HCT116 (cell line): ENCODE measurements around the gene PHACTR1. TPM values are rescaled to one million over a fixed set of nuclear protein-coding genes. Genes with fewer than 3 reads are reported as not detected.

ENCODE experiments used
- ATAC-seq: fragments of 200-7000 bp; cut with Tn5 transposase; 2 replicates; pipeline ENCODE4 v1.9.1; 2020; ENCODE audit warnings: mild to moderate bottlenecking, moderate library complexity
- BruUV-seq: library from RNA; stranded (reverse); fragments of 400-500 nt; replicated peaks from 2 replicates; lab custom pipeline; 2021; lab: Mats Ljungman, UMichigan
- CTCF ChIA-PET: fragments of 300-600 bp; sonication (Branson Sonifier 250); formaldehyde crosslinking; loops from one replicate; lab custom pipeline; 2021; ENCODE audit warnings: antibody characterized with exemption; lab: Charles Lee
- POLR2A ChIA-PET: fragments of 300-600, 350-600 bp; sonication (Branson Sonifier 250); formaldehyde crosslinking; loops from one replicate; lab custom pipeline; 2021; ENCODE audit warnings: antibody characterized with exemption; lab: Charles Lee
- RAD21 ChIA-PET, 2 experiments: fragments of 300-600 bp; sonication (Branson Sonifier 250); formaldehyde crosslinking; loops; one replicate each; lab custom pipeline; 2023; ENCODE audit warnings: low total read pairs in 2 of 2; ENCODE audit not compliant: uncharacterized antibody in 2 of 2, unreplicated experiment in 2 of 2, low non-redundant PET in 1 of 2; lab: Charles Lee
- DNase-seq: peaks from one replicate; pipeline ENCODE4 v3.0.0-alpha.2; 2010; ENCODE audit warnings: low read depth, low spot score
- H2AFZ ChIP-seq: fragments of 200-600 bp; shearing (Covaris generic), sonication (generic); 2 replicates; pipeline ENCODE4 v1.6.1; 2017; ENCODE audit warnings: low read depth, mixed run types, mixed read lengths, antibody characterized with exemption, low read length; ENCODE audit not compliant: poor library complexity, severe bottlenecking
- H3K27ac ChIP-seq: 2 replicates; pipeline ENCODE4 v1.5.1; 2012; ENCODE audit warnings: low read depth, low read length
- H3K27me3 ChIP-seq: fragments of 200-600 bp; sonication (generic); 2 replicates; pipeline ENCODE4 v1.6.1; 2016; ENCODE audit warnings: mixed run types, low read length, mixed read lengths; ENCODE audit not compliant: insufficient read depth
- H3K36me3 ChIP-seq, 2 experiments: fragments of 200-500 bp in 1 of 2; fragments of 200-600 bp in 1 of 2; sonication (Bioruptor generic) in 1 of 2; sonication (generic) in 1 of 2; 2 replicates each; pipeline versions ENCODE4 v1.5.1 to v1.6.1; 2014 to 2016; ENCODE audit warnings: low read length in 2 of 2, inconsistent platforms in 1 of 2, mixed read lengths in 1 of 2, mixed run types in 1 of 2; ENCODE audit not compliant: insufficient read depth in 2 of 2, control insufficient read depth in 1 of 2
- H3K4me1 ChIP-seq, 2 experiments: fragments of 200-600 bp in 1 of 2; sonication (generic) in 1 of 2; 2 replicates each; pipeline versions ENCODE4 v1.5.1 to v1.6.1; 2012 to 2017; ENCODE audit warnings: low read length in 2 of 2, inconsistent platforms in 1 of 2, mild to moderate bottlenecking in 1 of 2, mixed read lengths in 1 of 2, mixed run types in 1 of 2, moderate library complexity in 1 of 2; ENCODE audit not compliant: insufficient read depth in 2 of 2, control insufficient read depth in 1 of 2
- H3K4me2 ChIP-seq: fragments of 200-600 bp; sonication (generic); 2 replicates; pipeline ENCODE4 v1.6.1; 2017; ENCODE audit warnings: mixed run types, low read length, mixed read lengths
- H3K4me3 ChIP-seq, 2 experiments: fragments of 200-600 bp in 1 of 2; sonication (generic) in 1 of 2; replicated peaks in 1 of 2; 2 replicates each; pipeline ENCODE4 v1.5.1; 2011 to 2016; ENCODE audit warnings: low read length in 2 of 2, control low read depth in 1 of 2, low read depth in 1 of 2, mild to moderate bottlenecking in 1 of 2, mixed read lengths in 1 of 2, mixed run types in 1 of 2
- H3K79me2 ChIP-seq: fragments of 200-600 bp; sonication (generic); 2 replicates; pipeline ENCODE4 v1.6.1; 2017; ENCODE audit warnings: mild to moderate bottlenecking, mixed run types, low read length, moderate library complexity, mixed read lengths; ENCODE audit not compliant: insufficient read depth
- H3K9ac ChIP-seq: fragments of 200-600 bp; sonication (generic); 2 replicates; pipeline ENCODE4 v1.6.1; 2016; ENCODE audit warnings: low read length, mixed read lengths
- H3K9me2 ChIP-seq: fragments of 200-600 bp; sonication (generic), shearing (Covaris generic); 2 replicates; pipeline ENCODE4 v1.6.1; 2017; ENCODE audit warnings: mixed run types, mild to moderate bottlenecking, moderate library complexity; ENCODE audit not compliant: insufficient read depth
- H3K9me3 ChIP-seq, 2 experiments: fragments of 200-500 bp in 1 of 2; fragments of 200-600 bp in 1 of 2; sonication (Bioruptor generic) in 1 of 2; sonication (generic) in 1 of 2; 2 replicates each; pipeline ENCODE4 v1.6.1; 2014 to 2017; ENCODE audit warnings: low read length in 2 of 2, mixed read lengths in 2 of 2, inconsistent platforms in 1 of 2, low read depth in 1 of 2, mild to moderate bottlenecking in 1 of 2, mixed run types in 1 of 2, moderate library complexity in 1 of 2; ENCODE audit not compliant: control insufficient read depth in 1 of 2, insufficient read depth in 1 of 2
- H4K20me1 ChIP-seq: fragments of 200-600 bp; sonication (generic), shearing (Covaris generic); 2 replicates; pipeline ENCODE4 v1.6.1; 2017; ENCODE audit warnings: mixed run types, mild to moderate bottlenecking, moderate library complexity; ENCODE audit not compliant: insufficient read depth
- CBX3 ChIP-seq: IDR thresholded peaks from 2 replicates; pipeline ENCODE4 v1.6.1; 2012; ENCODE audit warnings: low read depth
- CEBPB ChIP-seq: IDR thresholded peaks from 2 replicates; pipeline ENCODE4 v1.6.1; 2012; ENCODE audit warnings: low read depth
- ELF1 ChIP-seq: IDR thresholded peaks from 2 replicates; pipeline ENCODE4 v1.6.1; 2012; ENCODE audit warnings: low read depth, borderline replicate concordance
- EZH2 ChIP-seq: fragments of 200-600 bp; sonication (generic); IDR thresholded peaks from 2 replicates; pipeline ENCODE4 v1.6.1; 2017; ENCODE audit warnings: antibody characterized with exemption, mixed run types
- FOSL1 ChIP-seq: IDR thresholded peaks from 2 replicates; pipeline ENCODE4 v1.6.1; 2012; ENCODE audit warnings: low read depth
- JUND ChIP-seq: IDR thresholded peaks from 2 replicates; pipeline ENCODE4 v1.6.1; 2012
- POLR2A ChIP-seq: IDR thresholded peaks from 2 replicates; pipeline ENCODE4 v1.7.0; 2011; ENCODE audit warnings: borderline replicate concordance; ENCODE audit not compliant: insufficient read depth, insufficient read length; ENCODE audit errors: extremely low read depth
- POLR2AphosphoS5 ChIP-seq: IDR thresholded peaks from 2 replicates; pipeline ENCODE4 v1.6.1; 2011; ENCODE audit warnings: mild to moderate bottlenecking, low read depth, low read length, moderate library complexity
- RAD21 ChIP-seq: IDR thresholded peaks from 2 replicates; pipeline ENCODE4 v1.6.1; 2012; ENCODE audit warnings: low read depth, mild to moderate bottlenecking
- SIN3A ChIP-seq: IDR thresholded peaks from 2 replicates; pipeline ENCODE4 v1.6.1; 2012; ENCODE audit warnings: low read depth
- SP1 ChIP-seq: IDR thresholded peaks from 2 replicates; pipeline ENCODE4 v1.6.1; 2012; ENCODE audit warnings: low read depth
- SRF ChIP-seq: IDR thresholded peaks from 2 replicates; pipeline ENCODE4 v1.6.1; 2012; ENCODE audit warnings: low read depth
- TCF7L2 ChIP-seq: IDR thresholded peaks from 2 replicates; pipeline ENCODE4 v1.7.0; 2011; ENCODE audit warnings: borderline replicate concordance, inconsistent platforms; ENCODE audit not compliant: insufficient read depth, insufficient read length; ENCODE audit errors: extremely low read depth
- YY1 ChIP-seq: IDR thresholded peaks from 2 replicates; pipeline ENCODE4 v1.6.1; 2011; ENCODE audit warnings: low read length, low read depth, moderate library complexity, mild to moderate bottlenecking; ENCODE audit not compliant: insufficient replicate concordance; ENCODE audit errors: extremely low read depth
- ZFX ChIP-seq: fragments of 450-650 bp; IDR thresholded peaks from 2 replicates; pipeline ENCODE4 v1.6.1; 2017
- ZNF274 ChIP-seq: fragments of 200-500 bp; sonication (Bioruptor generic); IDR thresholded peaks from 2 replicates; pipeline ENCODE4 v1.6.1; 2014; ENCODE audit warnings: mild to moderate bottlenecking, low read depth, low read length, inconsistent platforms
- intact Hi-C: fragments of 100-400 bp; cut with micrococcal nuclease; formaldehyde crosslinking; loops from 2 replicates; pipeline ENCODE4 v1.10.0; 2022
- total RNA-seq: library from RNA; stranded (reverse); gene quantifications from one replicate; pipeline ENCODE4 v1.2.1, GENCODE V29; 2021; ENCODE audit not compliant: unreplicated experiment
- TF ChIP-seq, protein P1 (sequence below), 3 experiments: fragments of 200-600 bp in 1 of 3; sonication (generic) in 1 of 3; IDR thresholded peaks in 2 of 3; conservative IDR thresholded peaks in 1 of 3; 2 replicates each; pipeline ENCODE4 v1.5.1; 2012 to 2017; ENCODE audit warnings: low read depth in 2 of 3, low read length in 2 of 3, antibody characterized with exemption in 1 of 3, borderline replicate concordance in 1 of 3, control low read depth in 1 of 3, mild to moderate bottlenecking in 1 of 3, mixed read lengths in 1 of 3, mixed run types in 1 of 3, moderate library complexity in 1 of 3; ENCODE audit not compliant: insufficient read depth in 1 of 3
- TF ChIP-seq, protein P2 (sequence below): IDR thresholded peaks from 2 replicates; pipeline ENCODE4 v1.6.1; 2012
- TF ChIP-seq, protein P3 (sequence below): IDR thresholded peaks from 2 replicates; pipeline ENCODE4 v1.6.1; 2012; ENCODE audit warnings: low read depth

The PHACTR1 gene
- total RNA-seq, 1 experiment from 2014 or later, result 0.17 TPM

DNA sequence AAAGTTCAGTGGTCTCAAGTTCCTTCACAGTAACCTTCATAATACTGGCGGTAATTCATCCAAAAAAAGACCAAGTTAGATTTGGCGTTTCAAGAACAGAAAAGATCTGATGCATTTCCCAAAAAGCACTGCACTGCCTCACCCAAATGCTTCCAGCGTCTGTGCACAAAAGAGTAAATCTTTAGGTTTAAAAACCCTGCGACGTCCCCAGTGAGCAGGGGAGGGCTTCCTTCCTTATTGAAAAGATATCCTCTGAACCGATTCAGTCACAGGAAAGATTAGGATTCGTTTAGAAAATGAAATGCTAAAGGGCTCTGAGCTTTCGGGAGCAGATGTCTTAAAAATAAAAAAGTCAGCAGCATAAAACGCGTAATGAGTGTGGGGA lies 611.1 kb downstream of the PHACTR1 start:
- CTCF ChIA-PET, result interaction anchor here (1.3 to 2.1 kb wide), 3 partner anchors 247 to 417 kb away, joined by 5 to 8 read pairs (median 6); partner anchors contain the start of gene SIRT5
- no TSS peak for BruUV-seq

More for the DNA sequence above, 611.1 kb downstream of the PHACTR1 start:
- H3K9me2 ChIP-seq, result no peaks in the 10 kb centered on the region
- 0 out of 4 replicates have a peak, but pooled peaks cover 0 to 2% of the 10 kb centered on the region in 2 experiments for H3K36me3 ChIP-seq
- RAD21 ChIA-PET, result interaction anchor here in 1 of 2 experiments (0.5 kb wide), 1 partner anchor 297 kb away, joined by 3 read pairs; no protein-coding TSS in a partner anchor
- ATAC-seq (no peak; the same call in 1 of the 2 replicates), DNase-seq (no peak)
- no peaks in the 10 kb centered on the region for H4K20me1 ChIP-seq
- peak overlapping the region; percentile 84 to 91 for H3K4me3 ChIP-seq
- peak overlapping the region; percentile 81 for H3K9ac ChIP-seq
- H3K27me3 ChIP-seq, result no peaks in the 10 kb centered on the region
- H3K27ac ChIP-seq, result peak overlapping the region; percentile 82
- no peak for TF ChIP-seq CBX3
- no peak for TF ChIP-seq SP1
- TF ChIP-seq TCF7L2, result no peak
- no peak for TF ChIP-seq POLR2A
- TF ChIP-seq ZNF274, result no peak
- no peak for TF ChIP-seq POLR2AphosphoS5
- no peak for TF ChIP-seq CEBPB
- no peak for TF ChIP-seq SIN3A
- TF ChIP-seq SRF, result no peak
- no peak for TF ChIP-seq JUND
- TF ChIP-seq ZFX, result no peak
- no peak for TF ChIP-seq ELF1
- TF ChIP-seq, protein P1, sequence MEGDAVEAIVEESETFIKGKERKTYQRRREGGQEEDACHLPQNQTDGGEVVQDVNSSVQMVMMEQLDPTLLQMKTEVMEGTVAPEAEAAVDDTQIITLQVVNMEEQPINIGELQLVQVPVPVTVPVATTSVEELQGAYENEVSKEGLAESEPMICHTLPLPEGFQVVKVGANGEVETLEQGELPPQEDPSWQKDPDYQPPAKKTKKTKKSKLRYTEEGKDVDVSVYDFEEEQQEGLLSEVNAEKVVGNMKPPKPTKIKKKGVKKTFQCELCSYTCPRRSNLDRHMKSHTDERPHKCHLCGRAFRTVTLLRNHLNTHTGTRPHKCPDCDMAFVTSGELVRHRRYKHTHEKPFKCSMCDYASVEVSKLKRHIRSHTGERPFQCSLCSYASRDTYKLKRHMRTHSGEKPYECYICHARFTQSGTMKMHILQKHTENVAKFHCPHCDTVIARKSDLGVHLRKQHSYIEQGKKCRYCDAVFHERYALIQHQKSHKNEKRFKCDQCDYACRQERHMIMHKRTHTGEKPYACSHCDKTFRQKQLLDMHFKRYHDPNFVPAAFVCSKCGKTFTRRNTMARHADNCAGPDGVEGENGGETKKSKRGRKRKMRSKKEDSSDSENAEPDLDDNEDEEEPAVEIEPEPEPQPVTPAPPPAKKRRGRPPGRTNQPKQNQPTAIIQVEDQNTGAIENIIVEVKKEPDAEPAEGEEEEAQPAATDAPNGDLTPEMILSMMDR (IDR thresholded peaks at IDR 0.05 in 2 of 3, conservative IDR thresholded peaks at IDR 0.05 in 1 of 3; ENCODE audit: borderline replicate concordance in 1 of 3, insufficient read depth in 1 of 3, low read depth in 2 of 3, low read length in 2 of 3), result no peak
- TF ChIP-seq, protein P2, sequence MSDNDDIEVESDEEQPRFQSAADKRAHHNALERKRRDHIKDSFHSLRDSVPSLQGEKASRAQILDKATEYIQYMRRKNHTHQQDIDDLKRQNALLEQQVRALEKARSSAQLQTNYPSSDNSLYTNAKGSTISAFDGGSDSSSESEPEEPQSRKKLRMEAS, result no peak
- TF ChIP-seq RAD21, result no peak
- TF ChIP-seq FOSL1, result no peak
- TF ChIP-seq EZH2, result no peak
- TF ChIP-seq YY1, result no peak
- TF ChIP-seq, protein P3, sequence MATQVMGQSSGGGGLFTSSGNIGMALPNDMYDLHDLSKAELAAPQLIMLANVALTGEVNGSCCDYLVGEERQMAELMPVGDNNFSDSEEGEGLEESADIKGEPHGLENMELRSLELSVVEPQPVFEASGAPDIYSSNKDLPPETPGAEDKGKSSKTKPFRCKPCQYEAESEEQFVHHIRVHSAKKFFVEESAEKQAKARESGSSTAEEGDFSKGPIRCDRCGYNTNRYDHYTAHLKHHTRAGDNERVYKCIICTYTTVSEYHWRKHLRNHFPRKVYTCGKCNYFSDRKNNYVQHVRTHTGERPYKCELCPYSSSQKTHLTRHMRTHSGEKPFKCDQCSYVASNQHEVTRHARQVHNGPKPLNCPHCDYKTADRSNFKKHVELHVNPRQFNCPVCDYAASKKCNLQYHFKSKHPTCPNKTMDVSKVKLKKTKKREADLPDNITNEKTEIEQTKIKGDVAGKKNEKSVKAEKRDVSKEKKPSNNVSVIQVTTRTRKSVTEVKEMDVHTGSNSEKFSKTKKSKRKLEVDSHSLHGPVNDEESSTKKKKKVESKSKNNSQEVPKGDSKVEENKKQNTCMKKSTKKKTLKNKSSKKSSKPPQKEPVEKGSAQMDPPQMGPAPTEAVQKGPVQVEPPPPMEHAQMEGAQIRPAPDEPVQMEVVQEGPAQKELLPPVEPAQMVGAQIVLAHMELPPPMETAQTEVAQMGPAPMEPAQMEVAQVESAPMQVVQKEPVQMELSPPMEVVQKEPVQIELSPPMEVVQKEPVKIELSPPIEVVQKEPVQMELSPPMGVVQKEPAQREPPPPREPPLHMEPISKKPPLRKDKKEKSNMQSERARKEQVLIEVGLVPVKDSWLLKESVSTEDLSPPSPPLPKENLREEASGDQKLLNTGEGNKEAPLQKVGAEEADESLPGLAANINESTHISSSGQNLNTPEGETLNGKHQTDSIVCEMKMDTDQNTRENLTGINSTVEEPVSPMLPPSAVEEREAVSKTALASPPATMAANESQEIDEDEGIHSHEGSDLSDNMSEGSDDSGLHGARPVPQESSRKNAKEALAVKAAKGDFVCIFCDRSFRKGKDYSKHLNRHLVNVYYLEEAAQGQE, result no peak
- H3K9me3 ChIP-seq, result no peaks in the 10 kb centered on the region
- POLR2A ChIA-PET, result interaction anchor here (1.7 kb wide), 2 partner anchors 247 to 288 kb away, joined by 5 to 9 read pairs; partner anchors contain the start of genes NOL7 and SIRT5
- peaks cover 14% of the 10 kb centered on the region; the same call in 1 of the 2 replicates for H3K79me2 ChIP-seq
- H3K4me2 ChIP-seq, result peak overlapping the region; percentile 88
- peak overlapping the region; percentile 19 for H2AFZ ChIP-seq
- H3K4me1 ChIP-seq, result peaks cover 6 to 24% of the 10 kb centered on the region in 2 experiments
- intact Hi-C loops, result loop anchor here (2.0 kb wide), 1 partner anchor 247 kb away; the partner anchor contains the start of gene SIRT5
